OCI-LY1 (cell line): ENCODE results near the gene TTC1.

Experiments used
- CTCF ChIP-seq: fragments of 200-600 bp; sonication (generic), shearing (Covaris generic); IDR thresholded peaks from 2 replicates; pipeline ENCODE4 v1.5.1; 2017; ENCODE audit warnings: mild to moderate bottlenecking, antibody characterized with exemption, low read length, moderate library complexity, mixed read lengths
- EZH2 ChIP-seq: fragments of 200-600 bp; sonication (generic), shearing (Covaris generic); IDR thresholded peaks from 2 replicates; pipeline ENCODE4 v1.8.0; 2017; ENCODE audit warnings: borderline replicate concordance, mixed run types, mild to moderate bottlenecking, antibody characterized with exemption, low read length, moderate library complexity, mixed read lengths

GRCh38 chr5:160044967-160045366 lies 36.0 kb downstream of the TTC1 start:
- TF ChIP-seq CTCF (no peak), EZH2 (no peak)
